Pons (tissue), 1 donor: ENCODE results near the gene ASPHD2.
A peak's percentile ranks its signal among the peaks of the same experiment; 100 is the strongest.
"Not testable (repeated sequence)": the region's sequence is repeated elsewhere in the genome, so short reads cannot be mapped to it uniquely, and the experiment has no call there.

Experiments
- DNase-seq: peaks from one replicate; pipeline ENCODE4 v3.0.0-alpha.2; 2016; ENCODE audit warnings: low spot score

Gene ASPHD2

GRCh38 chr22:26428515-26429457 is at the start of gene ASPHD2:
ASPHD2 (plus strand) TSS chr22:26429260; CDS start chr22:26433616, 4,356 bp downstream.
- peak; percentile 71 for DNase-seq

- no peak for DNase-seq
Measured at GRCh38 chr22:26380072-26380830, 48.8 kb upstream of the ASPHD2 start.

- DNase-seq, result no peak
Measured at GRCh38 chr22:26382782-26383181, 46.3 kb upstream of the ASPHD2 start.

- DNase-seq, result no peak
Measured at GRCh38 chr22:26383968-26384556, 45.0 kb upstream of the ASPHD2 start.

GRCh38 chr22:26385164-26385563 is 43.9 kb upstream of the ASPHD2 start:
- no peak for DNase-seq

- DNase-seq, result no peak
Measured at GRCh38 chr22:26389125-26389524, 39.9 kb upstream of the ASPHD2 start.

GRCh38 chr22:26391091-26391490 is 38.0 kb upstream of the ASPHD2 start:
- no peak for DNase-seq

GRCh38 chr22:26391623-26392022 is 37.4 kb upstream of the ASPHD2 start:
- DNase-seq, result no peak

- DNase-seq, result no peak
Measured at GRCh38 chr22:26393929-26394328, 35.1 kb upstream of the ASPHD2 start.

GRCh38 chr22:26394777-26395176 is 34.3 kb upstream of the ASPHD2 start:
- DNase-seq, result no peak

GRCh38 chr22:26395926-26396325 is 33.1 kb upstream of the ASPHD2 start:
- no peak for DNase-seq

GRCh38 chr22:26398741-26399153 is 30.3 kb upstream of the ASPHD2 start:
- DNase-seq, result peak; percentile 81

GRCh38 chr22:26399289-26399688 is 29.8 kb upstream of the ASPHD2 start:
- no peak for DNase-seq

- DNase-seq, result no peak
Measured at GRCh38 chr22:26401726-26402125, 27.3 kb upstream of the ASPHD2 start.

GRCh38 chr22:26404851-26405421 is 24.1 kb upstream of the ASPHD2 start:
- peak; percentile 48 for DNase-seq

GRCh38 chr22:26406118-26406517 is 22.9 kb upstream of the ASPHD2 start:
- no peak for DNase-seq

- DNase-seq, result not testable (repeated sequence)
Measured at GRCh38 chr22:26408562-26409220, 20.4 kb upstream of the ASPHD2 start.

GRCh38 chr22:26409719-26410335 is 19.2 kb upstream of the ASPHD2 start:
- no peak for DNase-seq

- no peak for DNase-seq
Measured at GRCh38 chr22:26410386-26410785, 18.7 kb upstream of the ASPHD2 start.

- DNase-seq, result no peak
Measured at GRCh38 chr22:26414347-26414746, 14.7 kb upstream of the ASPHD2 start.

- no peak for DNase-seq
Measured at GRCh38 chr22:26416256-26416655, 12.8 kb upstream of the ASPHD2 start.
